Measurements from ENCODE around the gene POLR3GL. TPM values are rescaled to one million over a fixed set of nuclear protein-coding genes. Genes with fewer than 3 reads are reported as not detected.

POLR3GL gene
- polyA plus RNA-seq, 1 donor from 2014 or later = 38.6 TPM

DNA sequence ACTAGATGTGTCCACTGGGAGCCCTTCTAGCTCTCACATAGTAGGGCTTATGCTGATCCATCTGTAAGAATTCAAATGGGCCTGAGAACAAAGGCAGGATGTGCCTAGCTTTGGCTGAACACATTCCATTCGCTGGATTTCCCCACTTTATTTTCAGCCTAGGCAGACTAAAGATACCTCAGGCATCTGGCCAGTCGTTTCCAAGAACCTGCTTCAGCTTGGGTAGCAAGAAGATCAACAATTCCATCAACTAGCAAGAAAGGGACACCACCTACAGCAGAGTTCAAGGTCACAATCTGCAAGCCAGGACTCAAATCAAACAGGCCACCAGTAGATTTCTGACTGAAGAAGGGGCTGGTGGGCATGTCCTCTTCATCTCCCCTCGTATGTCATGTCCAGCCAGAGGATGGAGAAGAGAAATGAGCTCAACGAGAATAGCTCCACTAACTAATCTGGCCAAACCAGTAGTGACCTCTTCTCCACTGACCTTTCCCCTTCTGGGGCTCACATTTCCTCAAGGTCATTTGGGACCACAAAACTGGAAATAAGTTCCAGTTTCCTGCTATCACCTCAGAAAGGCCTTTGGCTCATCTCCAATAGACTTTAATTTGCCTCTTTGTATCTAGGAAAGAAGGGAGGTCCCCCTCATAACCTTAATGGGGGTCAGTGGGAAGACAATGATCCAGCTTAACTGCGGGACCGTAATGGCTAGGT lies 17.7 kb downstream of the POLR3GL start:
- Histone ChIP-seq H3K27me3 (ENCODE audit: insufficient read depth, low read depth, low read length) (no peaks in the 10 kb centered on the region), H3K9me2 (ENCODE audit: insufficient read depth, low read length) (no peaks in the 10 kb centered on the region), H3K9me3 (ENCODE audit: low read length) (no peaks in the 10 kb centered on the region), H4K20me1 (ENCODE audit: insufficient read depth) (no peaks in the 10 kb centered on the region), H3F3A (ENCODE audit: insufficient read depth, low read length, poor library complexity, severe bottlenecking) (no peaks in the 10 kb centered on the region), H3K36me3 (ENCODE audit: insufficient read depth, low read length) (no peaks in the 10 kb centered on the region), H3K27ac (ENCODE audit: low read length) (no peak overlapping the region), H3K79me2 (replicated peaks; ENCODE audit: insufficient read depth, low read length) (no peaks in the 10 kb centered on the region), H2AFZ (ENCODE audit: low read depth, low read length) (no peak overlapping the region), H3K9ac (ENCODE audit: low read length) (no peak overlapping the region), H3K4me2 (ENCODE audit: low read length) (no peak overlapping the region), H3K4me3 (ENCODE audit: low read length) (no peak overlapping the region)
- TF ChIP-seq, protein P1, sequence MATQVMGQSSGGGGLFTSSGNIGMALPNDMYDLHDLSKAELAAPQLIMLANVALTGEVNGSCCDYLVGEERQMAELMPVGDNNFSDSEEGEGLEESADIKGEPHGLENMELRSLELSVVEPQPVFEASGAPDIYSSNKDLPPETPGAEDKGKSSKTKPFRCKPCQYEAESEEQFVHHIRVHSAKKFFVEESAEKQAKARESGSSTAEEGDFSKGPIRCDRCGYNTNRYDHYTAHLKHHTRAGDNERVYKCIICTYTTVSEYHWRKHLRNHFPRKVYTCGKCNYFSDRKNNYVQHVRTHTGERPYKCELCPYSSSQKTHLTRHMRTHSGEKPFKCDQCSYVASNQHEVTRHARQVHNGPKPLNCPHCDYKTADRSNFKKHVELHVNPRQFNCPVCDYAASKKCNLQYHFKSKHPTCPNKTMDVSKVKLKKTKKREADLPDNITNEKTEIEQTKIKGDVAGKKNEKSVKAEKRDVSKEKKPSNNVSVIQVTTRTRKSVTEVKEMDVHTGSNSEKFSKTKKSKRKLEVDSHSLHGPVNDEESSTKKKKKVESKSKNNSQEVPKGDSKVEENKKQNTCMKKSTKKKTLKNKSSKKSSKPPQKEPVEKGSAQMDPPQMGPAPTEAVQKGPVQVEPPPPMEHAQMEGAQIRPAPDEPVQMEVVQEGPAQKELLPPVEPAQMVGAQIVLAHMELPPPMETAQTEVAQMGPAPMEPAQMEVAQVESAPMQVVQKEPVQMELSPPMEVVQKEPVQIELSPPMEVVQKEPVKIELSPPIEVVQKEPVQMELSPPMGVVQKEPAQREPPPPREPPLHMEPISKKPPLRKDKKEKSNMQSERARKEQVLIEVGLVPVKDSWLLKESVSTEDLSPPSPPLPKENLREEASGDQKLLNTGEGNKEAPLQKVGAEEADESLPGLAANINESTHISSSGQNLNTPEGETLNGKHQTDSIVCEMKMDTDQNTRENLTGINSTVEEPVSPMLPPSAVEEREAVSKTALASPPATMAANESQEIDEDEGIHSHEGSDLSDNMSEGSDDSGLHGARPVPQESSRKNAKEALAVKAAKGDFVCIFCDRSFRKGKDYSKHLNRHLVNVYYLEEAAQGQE (IDR thresholded peaks at IDR 0.05; ENCODE audit: borderline replicate concordance) = no peak
- no peak for TF ChIP-seq RAD21 (conservative IDR thresholded peaks at IDR 0.05)
- TF ChIP-seq, protein P2, sequence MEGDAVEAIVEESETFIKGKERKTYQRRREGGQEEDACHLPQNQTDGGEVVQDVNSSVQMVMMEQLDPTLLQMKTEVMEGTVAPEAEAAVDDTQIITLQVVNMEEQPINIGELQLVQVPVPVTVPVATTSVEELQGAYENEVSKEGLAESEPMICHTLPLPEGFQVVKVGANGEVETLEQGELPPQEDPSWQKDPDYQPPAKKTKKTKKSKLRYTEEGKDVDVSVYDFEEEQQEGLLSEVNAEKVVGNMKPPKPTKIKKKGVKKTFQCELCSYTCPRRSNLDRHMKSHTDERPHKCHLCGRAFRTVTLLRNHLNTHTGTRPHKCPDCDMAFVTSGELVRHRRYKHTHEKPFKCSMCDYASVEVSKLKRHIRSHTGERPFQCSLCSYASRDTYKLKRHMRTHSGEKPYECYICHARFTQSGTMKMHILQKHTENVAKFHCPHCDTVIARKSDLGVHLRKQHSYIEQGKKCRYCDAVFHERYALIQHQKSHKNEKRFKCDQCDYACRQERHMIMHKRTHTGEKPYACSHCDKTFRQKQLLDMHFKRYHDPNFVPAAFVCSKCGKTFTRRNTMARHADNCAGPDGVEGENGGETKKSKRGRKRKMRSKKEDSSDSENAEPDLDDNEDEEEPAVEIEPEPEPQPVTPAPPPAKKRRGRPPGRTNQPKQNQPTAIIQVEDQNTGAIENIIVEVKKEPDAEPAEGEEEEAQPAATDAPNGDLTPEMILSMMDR (IDR thresholded peaks at IDR 0.05; ENCODE audit: poor library complexity, severe bottlenecking) = no peak
- no peak for TF ChIP-seq TAF1 (IDR thresholded peaks at IDR 0.05; ENCODE audit: low read depth)
- no peak for TF ChIP-seq EP300 (conservative IDR thresholded peaks at IDR 0.05; ENCODE audit: poor library complexity, severe bottlenecking)

DNA sequence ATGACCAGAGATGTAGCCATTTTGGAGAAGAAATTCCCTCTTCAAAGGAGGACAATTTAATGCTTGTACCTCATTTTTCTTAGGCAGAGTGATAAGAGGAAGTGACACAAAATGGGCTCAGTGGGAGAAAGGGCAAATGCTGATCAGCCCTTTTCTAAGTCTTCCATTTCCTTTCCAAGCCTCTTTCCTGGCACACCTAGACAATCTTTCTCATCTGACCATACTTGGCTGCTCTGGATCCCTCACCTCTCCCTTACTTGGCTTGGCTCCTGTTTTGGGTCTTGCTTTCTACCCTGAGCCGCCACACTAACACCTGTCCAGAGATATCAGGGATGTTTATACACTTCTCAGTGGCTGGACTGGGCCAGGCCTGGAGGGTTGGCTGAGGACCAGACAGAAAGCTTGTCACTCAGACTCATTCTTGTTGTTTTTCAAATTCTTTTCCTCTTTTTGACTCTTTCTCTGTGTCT lies 18.8 kb downstream of the POLR3GL start:
- Histone ChIP-seq H2AFZ (ENCODE audit: low read depth, low read length) (no peak overlapping the region), H3K9ac (ENCODE audit: low read length) (no peak overlapping the region), H3F3A (ENCODE audit: insufficient read depth, low read length, poor library complexity, severe bottlenecking) (no peaks in the 10 kb centered on the region), H3K27me3 (ENCODE audit: insufficient read depth, low read depth, low read length) (no peaks in the 10 kb centered on the region), H3K4me2 (ENCODE audit: low read length) (no peak overlapping the region), H3K27ac (ENCODE audit: low read length) (no peak overlapping the region), H3K79me2 (replicated peaks; ENCODE audit: insufficient read depth, low read length) (no peaks in the 10 kb centered on the region), H3K9me2 (ENCODE audit: insufficient read depth, low read length) (no peaks in the 10 kb centered on the region), H4K20me1 (ENCODE audit: insufficient read depth) (no peaks in the 10 kb centered on the region), H3K9me3 (ENCODE audit: low read length) (no peaks in the 10 kb centered on the region), H3K4me3 (ENCODE audit: low read length) (no peak overlapping the region), H3K36me3 (ENCODE audit: insufficient read depth, low read length) (no peaks in the 10 kb centered on the region)
- TF ChIP-seq POLR2AphosphoS5 (IDR thresholded peaks at IDR 0.05) = no peak

DNA sequence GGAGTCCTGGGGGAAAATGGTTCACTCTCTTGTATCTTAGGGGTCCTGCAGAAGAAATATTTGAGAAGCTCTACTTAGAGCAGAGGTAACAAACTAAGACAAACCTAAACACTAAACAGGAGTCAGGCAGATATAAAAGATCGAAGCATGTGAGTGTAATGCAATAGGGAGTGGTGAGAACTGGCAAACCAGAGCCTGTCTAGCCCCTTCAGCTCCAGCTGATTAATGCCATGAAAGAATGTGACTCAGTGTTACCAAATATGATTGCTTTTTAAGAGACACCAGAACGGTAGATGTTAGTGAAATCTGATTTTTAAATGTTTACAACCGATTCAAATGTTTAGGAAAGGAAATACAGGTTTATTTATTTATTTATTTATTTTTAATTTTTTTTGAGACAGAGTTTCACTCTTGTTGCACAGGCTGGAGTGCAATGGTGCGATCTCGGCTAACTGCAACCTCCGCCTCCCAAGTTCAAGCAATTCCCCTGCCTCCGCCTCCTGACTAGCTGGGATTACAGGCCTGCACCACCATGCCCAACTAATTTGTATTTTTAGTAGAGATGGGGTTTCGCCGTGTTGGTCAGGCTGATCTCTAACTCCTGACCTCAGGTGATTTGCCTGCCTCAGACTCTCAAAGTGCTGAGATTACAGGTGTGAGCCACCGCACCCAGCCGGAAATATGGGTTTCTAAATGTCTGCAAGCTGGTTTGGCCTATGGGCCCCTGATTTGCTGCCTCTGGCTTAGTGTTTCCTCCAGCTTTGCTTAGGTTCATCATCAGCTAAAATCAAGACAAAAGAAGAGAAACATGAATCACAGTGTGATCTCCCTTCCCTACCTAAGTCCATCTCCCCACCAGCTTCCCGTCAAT lies 19.7 kb downstream of the POLR3GL start:
- Histone ChIP-seq H3K4me2 (ENCODE audit: low read length) (no peak overlapping the region), H3K79me2 (replicated peaks; ENCODE audit: insufficient read depth, low read length) (no peaks in the 10 kb centered on the region), H3F3A (ENCODE audit: insufficient read depth, low read length, poor library complexity, severe bottlenecking) (no peaks in the 10 kb centered on the region), H3K9me3 (ENCODE audit: low read length) (no peaks in the 10 kb centered on the region), H3K9me2 (ENCODE audit: insufficient read depth, low read length) (no peaks in the 10 kb centered on the region), H3K27me3 (ENCODE audit: insufficient read depth, low read depth, low read length) (no peaks in the 10 kb centered on the region), H3K27ac (ENCODE audit: low read length) (no peak overlapping the region), H3K36me3 (ENCODE audit: insufficient read depth, low read length) (no peaks in the 10 kb centered on the region), H3K4me3 (ENCODE audit: low read length) (no peak overlapping the region), H4K20me1 (ENCODE audit: insufficient read depth) (no peaks in the 10 kb centered on the region), H2AFZ (ENCODE audit: low read depth, low read length) (no peak overlapping the region), H3K9ac (ENCODE audit: low read length) (no peak overlapping the region)
- TF ChIP-seq EZH2 (IDR thresholded peaks at IDR 0.05; ENCODE audit: borderline replicate concordance, insufficient read depth, low read length, poor library complexity, severe bottlenecking) (no peak), RAD21 (conservative IDR thresholded peaks at IDR 0.05) (no peak), POLR2AphosphoS5 (IDR thresholded peaks at IDR 0.05) (no peak), EP300 (conservative IDR thresholded peaks at IDR 0.05; ENCODE audit: poor library complexity, severe bottlenecking) (no peak), SMC3 (conservative IDR thresholded peaks at IDR 0.05; ENCODE audit: poor library complexity) (no peak)
- TF ChIP-seq, protein P1 (IDR thresholded peaks at IDR 0.05; ENCODE audit: borderline replicate concordance) = no peak
- TF ChIP-seq, protein P2 (IDR thresholded peaks at IDR 0.05; ENCODE audit: poor library complexity, severe bottlenecking) = no peak
